ENCODE measurements around the gene DCDC2.

GRCh38 chr6:24381476-24382219 is 23.8 kb upstream of the DCDC2 start:
- TF ChIP-seq CTCF (conservative IDR thresholded peaks at IDR 0.05 in 1 of 2, IDR thresholded peaks at IDR 0.05 in 1 of 2; ENCODE audit: extremely low read depth in 1 of 2, insufficient read depth in 1 of 2, low read depth in 1 of 2, low read length in 2 of 2) (no peak), EZH2 (IDR thresholded peaks at IDR 0.05; ENCODE audit: borderline replicate concordance, low read length) (no peak)

All from mammary epithelial cell (primary cell).